ENCODE measurements around the gene JOSD2.
"Not testable (repeated sequence)": the region's sequence is repeated elsewhere in the genome, so short reads cannot be mapped to it uniquely, and the experiment has no call there.

JOSD2 gene

GRCh38 chr19:50546527-50547221 is 35.7 kb upstream of the JOSD2 start:
- no peak for DNase-seq

- DNase-seq, result no peak
These were observed 32.0 kb upstream of the JOSD2 start for GRCh38 chr19:50542943-50543342.

- peak; percentile 65 for DNase-seq
These were observed 26.8 kb upstream of the JOSD2 start for GRCh38 chr19:50537769-50538230.

GRCh38 chr19:50537306-50537685 is 26.3 kb upstream of the JOSD2 start:
- no peak for DNase-seq

- DNase-seq, result no peak
These were observed 25.8 kb upstream of the JOSD2 start for GRCh38 chr19:50536662-50537305.

- no peak for DNase-seq
These were observed 24.7 kb upstream of the JOSD2 start for GRCh38 chr19:50535672-50536187.

- DNase-seq, result no peak
These were observed 23.5 kb upstream of the JOSD2 start for GRCh38 chr19:50534478-50534877.

- no peak for DNase-seq
These were observed 22.0 kb upstream of the JOSD2 start for GRCh38 chr19:50532952-50533351.

GRCh38 chr19:50531171-50531612 is 20.2 kb upstream of the JOSD2 start:
- DNase-seq, result no peak

- not testable (repeated sequence) for DNase-seq
These were observed 17.1 kb upstream of the JOSD2 start for GRCh38 chr19:50528052-50528451.

GRCh38 chr19:50522881-50523280 is 11.9 kb upstream of the JOSD2 start:
- DNase-seq, result no peak

- no peak for DNase-seq
These were observed 10.0 kb upstream of the JOSD2 start for GRCh38 chr19:50520822-50521465.

GRCh38 chr19:50519006-50519575 is 8.1 kb upstream of the JOSD2 start:
- no peak for DNase-seq

- no peak for DNase-seq
These were observed 7.4 kb upstream of the JOSD2 start for GRCh38 chr19:50518091-50519005.

- no peak for DNase-seq
These were observed 6.7 kb upstream of the JOSD2 start for GRCh38 chr19:50517704-50518075.

GRCh38 chr19:50516964-50517703 is 6.1 kb upstream of the JOSD2 start:
- DNase-seq, result no peak

- DNase-seq, result no peak
These were observed 5.5 kb upstream of the JOSD2 start for GRCh38 chr19:50516456-50516855.

- DNase-seq, result no peak
These were observed 4.2 kb upstream of the JOSD2 start for GRCh38 chr19:50515168-50515561.

- DNase-seq, result no peak
These were observed 3.6 kb upstream of the JOSD2 start for GRCh38 chr19:50514346-50515167.

- no peak for DNase-seq
These were observed 2.9 kb upstream of the JOSD2 start, which contains the start of gene ASPDH for GRCh38 chr19:50513746-50514345. ASPDH (minus strand) TSS chr19:50513913; CDS start chr19:50513823, 90 bp downstream.
